ENCODE data around the gene INMT. TPM values are rescaled to one million over a fixed set of nuclear protein-coding genes. Genes with fewer than 3 reads are reported as not detected.

The INMT gene
- total and polyA plus RNA-seq, 2 of the 8 experiments (the other 6 are each of a cell fraction or from before 2014, with no cell fraction given), result 0.60 to 0.94 TPM

DNA sequence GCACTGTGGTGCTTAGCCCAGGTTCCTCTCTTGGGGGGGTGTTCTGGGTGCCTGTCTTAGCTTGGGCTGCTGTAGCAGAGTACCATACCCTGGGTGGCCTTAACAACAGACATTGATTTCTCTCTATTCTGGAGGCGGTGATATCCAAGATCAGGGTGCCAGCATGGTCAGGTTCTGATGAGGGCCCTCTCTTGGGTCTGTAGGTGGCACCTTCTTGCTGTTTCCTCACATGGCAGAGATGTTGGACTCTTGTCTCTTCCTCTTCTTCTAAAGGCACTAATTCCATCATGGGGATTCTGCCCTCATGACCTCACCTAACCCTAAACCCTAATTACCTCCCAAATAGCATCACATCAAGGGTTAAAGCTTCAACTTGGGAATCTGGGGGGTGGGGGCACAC lies 49.7 kb upstream of the INMT start:
- Histone ChIP-seq H3K4me3 (ENCODE audit: extremely low read depth in 1 of 4, insufficient read depth in 2 of 4, low read depth in 3 of 4, low read length in 4 of 4) (no peak overlapping the region), H3K9me3 (ENCODE audit: insufficient read depth in 2 of 2, low read depth in 1 of 2, low read length in 1 of 2) (no peaks in the 10 kb centered on the region), H2BK15ac (ENCODE audit: low read length) (0 out of 2 replicates have a peak overlapping the region, but pooled peaks have one; percentile 61), H3K56ac (replicated peaks; ENCODE audit: insufficient read length, low read depth, low read length) (no peak overlapping the region), H3K79me1 (ENCODE audit: low read depth, low read length) (no peaks in the 10 kb centered on the region), H2AFZ (ENCODE audit: low read length) (no peak overlapping the region), H3K27me3 (replicated peaks in 1 of 4; ENCODE audit: control insufficient read depth in 3 of 4, extremely low read depth in 1 of 4, insufficient read depth in 3 of 4, low read length in 3 of 4) (no peaks in the 10 kb centered on the region; a peak in 1 of 7 replicates), H3K4me2 (ENCODE audit: insufficient read depth in 1 of 2, low read depth in 2 of 2, low read length in 2 of 2) (no peak overlapping the region), H3K18ac (ENCODE audit: extremely low read depth, low read length) (0 out of 2 replicates have a peak overlapping the region, but pooled peaks have one; percentile 2), H3K4me1 (replicated peaks in 1 of 4; ENCODE audit: control insufficient read depth in 3 of 4, insufficient read depth in 4 of 4, low read length in 3 of 4) (peaks cover 0 to 13% (median 8%) of the 10 kb centered on the region in 4 experiments; a peak in 6 of 7 replicates), H3K27ac (ENCODE audit: low read depth, low read length) (no peak overlapping the region), H3K79me2 (ENCODE audit: control insufficient read depth in 1 of 2, insufficient read depth in 2 of 2, low read length in 2 of 2) (no peaks in the 10 kb centered on the region), H3K4ac (replicated peaks; ENCODE audit: insufficient read length, low read depth, low read length) (no peak overlapping the region), H2BK5ac (ENCODE audit: low read depth, low read length) (0 out of 2 replicates have a peak overlapping the region, but pooled peaks have one; percentile 24), H2BK12ac (ENCODE audit: low read depth, low read length) (no peak overlapping the region), H4K5ac (ENCODE audit: insufficient read length, low read depth, low read length) (no peak overlapping the region), H3K23me2 (ENCODE audit: low read depth, low read length) (no peaks in the 10 kb centered on the region), H2BK20ac (ENCODE audit: low read length) (no peak overlapping the region), H3K14ac (ENCODE audit: insufficient read length) (no peak overlapping the region), H3K36me3 (ENCODE audit: control insufficient read depth in 2 of 4, insufficient read depth in 4 of 4, low read length in 3 of 4) (no peaks in the 10 kb centered on the region), H2BK120ac (replicated peaks; ENCODE audit: low read depth, low read length) (no peak overlapping the region), H4K91ac (replicated peaks; ENCODE audit: insufficient read length, low read length) (no peak overlapping the region), H4K20me1 (replicated peaks in 1 of 2; ENCODE audit: control insufficient read depth in 1 of 2, insufficient read depth in 2 of 2, low read length in 2 of 2) (no peaks in the 10 kb centered on the region), H4K8ac (ENCODE audit: extremely low read depth, insufficient read depth, low read length) (no peak overlapping the region), H3K23ac (ENCODE audit: insufficient read length) (no peak overlapping the region), H2AK5ac (ENCODE audit: low read depth, low read length) (no peak overlapping the region), H3K9ac (replicated peaks in 1 of 4; ENCODE audit: extremely low read depth in 1 of 4, low read depth in 3 of 4, low read length in 3 of 4) (no peak overlapping the region)
- 70% methylated on average over 1 of the region's 1 CpG; no CpG with 5 or more reads in 1 of the 2 experiments for WGBS, 2 experiments (ENCODE audit: extremely low coverage in 1 of 2, insufficient coverage in 1 of 2, insufficient read length in 1 of 2, insufficient replicate concordance in 2 of 2, low coverage in 1 of 2, low lambda C conversion rate in 2 of 2, missing lambda C conversion rate in 1 of 2)
- ChIA-PET POLR2A (ENCODE audit: partially characterized antibody) (interaction anchor here (1.0 to 1.4 kb wide), 2 partner anchors 9 to 18 kb away, joined by 3 read pairs; no protein-coding TSS in a partner anchor), CTCF (ENCODE audit: partially characterized antibody) (interaction anchor here (0.9 to 9.9 kb wide), 20 partner anchors 8 to 62 kb away, joined by 3 to 162 read pairs (median 5); partner anchors contain the start of gene CRHR2)
- no peak for DNase-seq (ENCODE audit: low read depth in 1 of 2, low spot score in 2 of 2)
- FAIRE-seq, result peak; percentile 55
- TF ChIP-seq CEBPB (IDR thresholded peaks at IDR 0.05; ENCODE audit: low read depth, low read length), result no peak
- no peak for TF ChIP-seq SUZ12 (IDR thresholded peaks at IDR 0.05; ENCODE audit: low read length)
- TF ChIP-seq SP4 (IDR thresholded peaks at IDR 0.05; ENCODE audit: low read length), result no peak
- TF ChIP-seq KDM1A (IDR thresholded peaks at IDR 0.05; ENCODE audit: borderline replicate concordance, low read length), result no peak
- TF ChIP-seq TBP (IDR thresholded peaks at IDR 0.05; ENCODE audit: low read depth, low read length), result no peak
- TF ChIP-seq BACH1 (IDR thresholded peaks at IDR 0.05; ENCODE audit: low read length), result no peak
- TF ChIP-seq RAD21 (IDR thresholded peaks at IDR 0.05 in 1 of 2, conservative IDR thresholded peaks at IDR 0.05 in 1 of 2; ENCODE audit: low read depth in 2 of 2, low read length in 2 of 2), result peak; percentile 55 to 65
- TF ChIP-seq HDAC6 (IDR thresholded peaks at IDR 0.05; ENCODE audit: low read depth, low read length), result no peak
- TF ChIP-seq, protein P1, sequence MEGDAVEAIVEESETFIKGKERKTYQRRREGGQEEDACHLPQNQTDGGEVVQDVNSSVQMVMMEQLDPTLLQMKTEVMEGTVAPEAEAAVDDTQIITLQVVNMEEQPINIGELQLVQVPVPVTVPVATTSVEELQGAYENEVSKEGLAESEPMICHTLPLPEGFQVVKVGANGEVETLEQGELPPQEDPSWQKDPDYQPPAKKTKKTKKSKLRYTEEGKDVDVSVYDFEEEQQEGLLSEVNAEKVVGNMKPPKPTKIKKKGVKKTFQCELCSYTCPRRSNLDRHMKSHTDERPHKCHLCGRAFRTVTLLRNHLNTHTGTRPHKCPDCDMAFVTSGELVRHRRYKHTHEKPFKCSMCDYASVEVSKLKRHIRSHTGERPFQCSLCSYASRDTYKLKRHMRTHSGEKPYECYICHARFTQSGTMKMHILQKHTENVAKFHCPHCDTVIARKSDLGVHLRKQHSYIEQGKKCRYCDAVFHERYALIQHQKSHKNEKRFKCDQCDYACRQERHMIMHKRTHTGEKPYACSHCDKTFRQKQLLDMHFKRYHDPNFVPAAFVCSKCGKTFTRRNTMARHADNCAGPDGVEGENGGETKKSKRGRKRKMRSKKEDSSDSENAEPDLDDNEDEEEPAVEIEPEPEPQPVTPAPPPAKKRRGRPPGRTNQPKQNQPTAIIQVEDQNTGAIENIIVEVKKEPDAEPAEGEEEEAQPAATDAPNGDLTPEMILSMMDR (IDR thresholded peaks at IDR 0.05; ENCODE audit: control extremely low read depth in 1 of 3, insufficient read depth in 1 of 3, low read depth in 1 of 3, low read length in 3 of 3), result peak; percentile 37 to 54 (median 44)
- TF ChIP-seq CHD2 (IDR thresholded peaks at IDR 0.05; ENCODE audit: low read length), result no peak
- no peak for TF ChIP-seq EZH2 (IDR thresholded peaks at IDR 0.05; ENCODE audit: low read depth, low read length, severe bottlenecking)
- no peak for TF ChIP-seq CREB1 (IDR thresholded peaks at IDR 0.05)
